Endothelial cell of umbilical vein (primary cell): ENCODE data around the gene CLPTM1L.

Experiments used
- EZH2 ChIP-seq: IDR thresholded peaks from 2 replicates; pipeline ENCODE4 v1.6.1; 2012; ENCODE audit warnings: borderline replicate concordance, low read depth, mild to moderate bottlenecking, moderate library complexity, low read length, inconsistent platforms; ENCODE audit not compliant: severe bottlenecking
- POLR2AphosphoS5 ChIP-seq: IDR thresholded peaks from 2 replicates; pipeline ENCODE4 v1.6.1; 2012; ENCODE audit warnings: low read depth, mild to moderate bottlenecking, control low read depth, low read length, moderate library complexity; ENCODE audit not compliant: insufficient read depth

- TF ChIP-seq POLR2AphosphoS5 (no peak), EZH2 (no peak)
Measured at GRCh38 chr5:1338196-1338490, 6.8 kb downstream of the CLPTM1L start.
